ENCODE measurements around the gene WNK4. TPM values are rescaled to one million over a fixed set of nuclear protein-coding genes. Genes with fewer than 3 reads are reported as not detected.

Gene WNK4
- total RNA-seq, 1 donor from 2014 or later: 0.16 TPM

DNA sequence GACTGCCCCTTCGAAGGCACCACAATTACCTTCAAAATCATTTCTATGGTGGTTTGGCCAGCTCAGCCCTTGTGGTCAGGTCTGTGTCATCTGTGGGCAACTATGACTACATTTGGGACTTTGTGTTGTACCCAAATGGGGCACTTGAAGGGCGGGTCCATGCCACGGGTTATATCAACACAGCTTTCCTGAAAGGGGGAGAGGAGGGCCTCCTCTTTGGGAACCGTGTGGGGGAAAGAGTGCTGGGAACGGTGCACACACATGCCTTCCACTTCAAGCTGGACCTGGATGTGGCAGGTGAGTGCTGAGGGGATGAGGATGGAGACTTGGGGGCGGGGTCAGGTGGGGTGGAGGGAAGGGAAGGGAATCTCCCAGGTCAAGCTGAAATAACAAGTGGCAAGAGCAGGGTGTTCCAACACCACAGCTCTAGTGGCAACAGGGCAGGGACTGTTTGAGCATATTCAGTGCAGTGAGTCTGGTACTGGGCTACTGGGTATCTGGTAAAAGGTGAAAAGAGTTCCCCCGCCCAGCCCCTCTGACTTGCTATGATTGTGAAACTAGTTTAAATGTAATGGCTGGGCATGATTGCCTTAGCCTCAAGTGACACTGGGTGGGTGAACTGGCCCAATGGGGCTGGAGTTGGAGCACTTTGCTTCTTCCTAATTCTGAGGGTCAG is 65.6 kb downstream of the WNK4 start:
- Mint-ChIP-seq H3K4me1 (ENCODE audit: unreplicated experiment) (no peaks in the 10 kb centered on the region), H3K36me3 (ENCODE audit: unreplicated experiment) (peaks cover 27% of the 10 kb centered on the region), H3K9me3 (ENCODE audit: unreplicated experiment) (no peaks in the 10 kb centered on the region), H3K27me3 (ENCODE audit: unreplicated experiment) (no peaks in the 10 kb centered on the region), H3K4me3 (ENCODE audit: unreplicated experiment) (no peak overlapping the region), H3K27ac (ENCODE audit: unreplicated experiment) (no peak overlapping the region)
- TF ChIP-seq, protein P1, sequence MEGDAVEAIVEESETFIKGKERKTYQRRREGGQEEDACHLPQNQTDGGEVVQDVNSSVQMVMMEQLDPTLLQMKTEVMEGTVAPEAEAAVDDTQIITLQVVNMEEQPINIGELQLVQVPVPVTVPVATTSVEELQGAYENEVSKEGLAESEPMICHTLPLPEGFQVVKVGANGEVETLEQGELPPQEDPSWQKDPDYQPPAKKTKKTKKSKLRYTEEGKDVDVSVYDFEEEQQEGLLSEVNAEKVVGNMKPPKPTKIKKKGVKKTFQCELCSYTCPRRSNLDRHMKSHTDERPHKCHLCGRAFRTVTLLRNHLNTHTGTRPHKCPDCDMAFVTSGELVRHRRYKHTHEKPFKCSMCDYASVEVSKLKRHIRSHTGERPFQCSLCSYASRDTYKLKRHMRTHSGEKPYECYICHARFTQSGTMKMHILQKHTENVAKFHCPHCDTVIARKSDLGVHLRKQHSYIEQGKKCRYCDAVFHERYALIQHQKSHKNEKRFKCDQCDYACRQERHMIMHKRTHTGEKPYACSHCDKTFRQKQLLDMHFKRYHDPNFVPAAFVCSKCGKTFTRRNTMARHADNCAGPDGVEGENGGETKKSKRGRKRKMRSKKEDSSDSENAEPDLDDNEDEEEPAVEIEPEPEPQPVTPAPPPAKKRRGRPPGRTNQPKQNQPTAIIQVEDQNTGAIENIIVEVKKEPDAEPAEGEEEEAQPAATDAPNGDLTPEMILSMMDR (IDR thresholded peaks at IDR 0.05): no peak
- DNase-seq (ENCODE audit: extremely low spot score, unreplicated experiment): no peak

Small RNA genes within 50 kb of the gene (microRNA-seq; reads per million reads assigned to microRNA genes)
- gene MIR6781 (ENCODE audit: unreplicated experiment): not detected

Other genes starting within 250 kb of the WNK4 start
- gene NAGLU, start 244.4 kb upstream of the WNK4 start, total RNA-seq: 86.5 and 96.6 TPM in 2 replicates
- 1.2 and 1.4 TPM in 2 replicates for gene HSD17B1, start 227.7 kb upstream of the WNK4 start, total RNA-seq
- gene COASY, start 218.5 kb upstream of the WNK4 start, total RNA-seq: 51.7 and 62.7 TPM in 2 replicates
- 34.6 and 35.8 TPM in 2 replicates for gene MLX, start 213.5 kb upstream of the WNK4 start, total RNA-seq
- 5.5 and 5.6 TPM in 2 replicates for gene PSMC3IP, start 202.9 kb upstream of the WNK4 start, total RNA-seq
- gene RETREG3, start 171.2 kb upstream of the WNK4 start, total RNA-seq: 80.1 and 85.0 TPM in 2 replicates
- 47.2 and 55.5 TPM in 2 replicates for gene TUBG1, start 170.9 kb upstream of the WNK4 start, total RNA-seq
- 32.8 and 33.3 TPM in 2 replicates for gene TUBG2, start 121.3 kb upstream of the WNK4 start, total RNA-seq
- gene PLEKHH3, start 103.6 kb upstream of the WNK4 start, total RNA-seq: 26.7 and 28.9 TPM in 2 replicates
- 1.2 and 1.6 TPM in 2 replicates for gene CCR10, start 98.8 kb upstream of the WNK4 start, total RNA-seq
- gene CNTNAP1, start 98.1 kb upstream of the WNK4 start, total RNA-seq: 35.8 and 40.4 TPM in 2 replicates
- 44.8 and 47.6 TPM in 2 replicates for gene EZH1, start 35.6 kb upstream of the WNK4 start, total RNA-seq
- 1.6 and 2.4 TPM in 2 replicates for gene RAMP2, start 19.4 kb upstream of the WNK4 start, total RNA-seq
- gene VPS25, start 7.2 kb upstream of the WNK4 start, total RNA-seq: 63.9 and 66.1 TPM in 2 replicates
- 51.2 and 51.5 TPM in 2 replicates for gene COA3, start 18.1 kb downstream of the WNK4 start, total RNA-seq
- gene CNTD1, start 18.3 kb downstream of the WNK4 start, total RNA-seq: 0.31 and 0.51 TPM in 2 replicates
- 68.1 and 69.1 TPM in 2 replicates for gene BECN1, start 43.7 kb downstream of the WNK4 start, total RNA-seq
- 111 and 121 TPM in 2 replicates for gene PSME3, start 52.8 kb downstream of the WNK4 start, total RNA-seq
- gene AOC2, start 64.0 kb downstream of the WNK4 start, total RNA-seq: 1.8 and 2.2 TPM in 2 replicates
- 1.1 and 1.3 TPM in 2 replicates for gene AOC3, start 70.6 kb downstream of the WNK4 start, total RNA-seq
- not detected in 2 replicates for gene G6PC1, start 120.2 kb downstream of the WNK4 start, total RNA-seq
- 44.5 and 50.6 TPM in 2 replicates for gene AARSD1, start 183.8 kb downstream of the WNK4 start, total RNA-seq
- 0.35 and 0.50 TPM in 2 replicates for gene PTGES3L, start 199.5 kb downstream of the WNK4 start, total RNA-seq
- gene RUNDC1, start 200.0 kb downstream of the WNK4 start, total RNA-seq: 11.7 and 12.5 TPM in 2 replicates
- 956 and 1,010 TPM in 2 replicates for gene RPL27, start 217.8 kb downstream of the WNK4 start, total RNA-seq
- 34.4 and 41.6 TPM in 2 replicates for gene IFI35, start 226.2 kb downstream of the WNK4 start, total RNA-seq
- 439 and 505 TPM in 2 replicates for gene VAT1, start 241.8 kb downstream of the WNK4 start, total RNA-seq
- 0.91 and 1.5 TPM in 2 replicates for gene RND2, start 244.6 kb downstream of the WNK4 start, total RNA-seq